A549 treated with AZD9567 at 1 μM for 4 hours (cell line): ENCODE results near the gene CMTM3. TPM values are rescaled to one million over a fixed set of nuclear protein-coding genes. Genes with fewer than 3 reads are reported as not detected.

Experiments
- total RNA-seq: library from RNA; stranded (reverse); fragments of 200-300 nt; extraction: Qiagen RNA extraction; gene quantifications from 5 replicates; pipeline ENCODE4 v1.2.3, GENCODE V29; 2022; ENCODE audit not compliant: insufficient read depth

Gene CMTM3, protein sequence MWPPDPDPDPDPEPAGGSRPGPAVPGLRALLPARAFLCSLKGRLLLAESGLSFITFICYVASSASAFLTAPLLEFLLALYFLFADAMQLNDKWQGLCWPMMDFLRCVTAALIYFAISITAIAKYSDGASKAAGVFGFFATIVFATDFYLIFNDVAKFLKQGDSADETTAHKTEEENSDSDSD
- 77.5 to 85.9 TPM (median 81.5 TPM) in 5 replicates for total RNA-seq

DNA sequence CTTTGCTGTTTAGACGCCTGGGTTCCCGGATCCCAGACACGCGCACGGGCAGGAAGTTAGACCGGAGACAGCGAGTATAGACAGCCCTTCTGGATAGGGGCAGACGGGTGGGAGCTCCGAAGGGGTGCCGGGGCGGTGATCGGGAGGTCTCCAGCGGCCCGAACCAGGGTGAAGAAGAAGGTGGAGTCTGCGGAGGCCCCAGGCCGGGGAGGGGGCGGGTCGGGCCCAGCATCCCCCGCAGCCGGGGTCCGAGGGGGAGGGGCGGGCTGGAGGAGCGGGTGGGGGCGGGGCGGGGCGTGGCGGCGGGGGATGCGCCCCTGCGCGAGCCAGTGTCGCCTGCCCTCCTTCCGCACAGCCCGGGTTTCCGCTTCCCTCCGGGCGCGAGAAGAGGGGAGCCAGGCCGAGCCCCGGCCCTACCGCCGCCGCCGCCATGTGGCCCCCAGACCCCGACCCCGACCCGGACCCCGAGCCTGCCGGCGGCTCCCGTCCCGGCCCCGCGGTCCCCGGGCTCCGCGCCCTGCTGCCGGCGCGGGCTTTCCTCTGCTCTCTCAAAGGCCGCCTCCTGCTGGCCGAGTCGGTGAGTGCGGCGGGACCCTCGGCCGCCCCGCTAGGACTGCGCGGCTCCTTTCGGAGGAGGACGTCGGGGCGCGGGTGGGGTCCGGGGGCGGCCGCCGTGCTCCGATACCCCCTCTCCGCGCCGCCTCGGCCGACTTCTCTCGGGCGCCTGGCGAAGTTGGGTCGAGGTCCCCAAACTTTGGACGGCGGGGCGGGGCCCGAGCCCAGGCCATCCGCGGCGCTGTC is at the start of gene CMTM3:
TSS of gene CMTM3 (plus strand) at position 329 of the 801 bp plus-strand sequence. CDS start at position 431, 102 bp downstream.

DNA sequence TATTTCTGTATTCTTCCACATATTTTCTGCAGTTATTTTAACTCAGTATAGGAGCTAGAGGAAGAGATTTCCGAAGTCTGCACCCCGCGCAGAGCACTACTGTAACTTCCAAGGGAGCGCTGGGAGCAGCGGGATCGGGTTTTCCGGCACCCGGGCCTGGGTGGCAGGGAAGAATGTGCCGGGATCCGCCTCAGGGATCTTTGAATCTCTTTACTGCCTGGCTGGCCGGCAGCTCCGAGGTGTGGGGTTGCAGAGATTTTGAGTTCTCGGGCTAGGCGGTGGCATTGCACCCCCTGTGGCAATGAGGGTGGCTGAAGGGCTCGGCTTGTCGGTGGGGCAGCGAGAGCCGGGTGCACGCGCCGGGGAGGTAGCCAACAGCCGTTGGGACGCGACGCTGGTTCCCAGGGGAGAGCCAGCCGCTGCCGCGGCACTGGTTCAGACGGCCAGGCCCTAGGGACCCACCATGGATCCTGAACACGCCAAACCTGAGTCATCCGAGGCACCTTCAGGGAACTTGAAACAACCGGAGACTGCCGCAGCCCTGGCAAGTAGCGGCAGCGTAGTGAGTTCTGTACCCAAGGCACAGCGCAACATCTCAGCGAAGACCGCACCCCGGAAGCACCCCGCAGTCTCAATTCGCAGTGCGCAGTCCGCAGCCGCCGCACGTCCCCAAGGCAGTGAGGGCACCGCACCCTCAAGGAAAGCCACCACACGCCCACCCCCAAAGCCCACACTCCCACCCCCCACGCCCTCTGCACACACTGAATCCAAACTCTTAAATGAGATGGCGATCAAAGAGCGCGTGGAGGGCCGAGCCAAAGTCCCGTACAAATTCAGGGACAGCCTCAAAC is 38.2 kb upstream of the CMTM3 start, which contains the start of gene CMTM1:
TSS of gene CMTM1 (plus strand) at position 389 of the 851 bp plus-strand sequence. CDS start at position 464, 75 bp downstream.

DNA sequence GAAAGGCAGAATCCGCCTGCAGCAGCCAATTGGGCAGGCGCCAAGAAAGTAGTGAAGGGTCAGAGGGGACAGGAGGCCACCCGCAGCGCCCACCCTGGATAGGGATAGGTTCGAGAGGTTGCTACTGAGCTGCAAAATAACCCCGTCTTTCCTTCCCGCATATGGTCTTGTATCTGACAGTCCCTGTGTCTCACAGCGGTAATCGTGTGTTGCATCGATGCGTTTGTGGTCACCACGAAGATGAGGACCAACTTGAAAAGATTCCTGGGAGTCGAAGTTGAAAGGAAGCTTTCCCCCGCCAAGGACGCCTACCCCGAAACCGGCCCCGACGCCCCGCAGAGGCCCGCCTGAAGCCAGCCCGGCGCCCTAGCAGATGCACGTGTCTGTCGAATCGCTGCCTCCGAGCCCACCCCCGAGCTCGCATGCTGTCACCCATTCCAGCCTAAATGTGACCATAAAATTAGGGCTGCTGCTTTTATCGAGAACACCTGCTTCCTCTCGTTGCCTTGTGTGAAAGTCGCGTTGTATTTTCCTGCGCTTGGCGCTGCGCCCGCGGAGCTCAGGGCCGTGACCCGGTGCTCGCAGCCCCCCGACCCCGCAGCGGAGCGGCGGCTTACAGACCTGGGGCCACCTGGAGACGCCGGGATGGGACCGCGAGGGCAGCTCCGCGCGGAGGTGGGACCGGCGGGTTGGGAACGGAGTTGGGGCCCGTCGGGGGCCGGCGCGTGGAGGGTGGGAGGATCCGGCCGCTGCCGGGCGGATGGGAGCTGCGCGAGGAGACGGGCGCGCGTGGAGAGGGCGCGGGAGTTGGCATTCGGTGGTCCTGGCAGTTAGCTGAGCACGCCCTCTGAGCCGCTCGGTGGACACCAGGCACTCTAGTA is 25.6 kb upstream of the CMTM3 start, which contains the start of gene CMTM2:
TSS of gene CMTM2 (plus strand) at position 813 of the 881 bp plus-strand sequence. CDS start 145 bp downstream, outside the sequence.

Other genes starting within 250 kb of the CMTM3 start
- gene CDH5, start 238.0 kb upstream of the CMTM3 start, total RNA-seq = 0.09 to 0.15 TPM (median 0.14 TPM) in 4 of 5 replicates, not detected in the other
- gene BEAN1, start 177.4 kb upstream of the CMTM3 start, total RNA-seq = 1.4 to 4.8 TPM (median 4.2 TPM) in 5 replicates
- gene TK2, start 54.6 kb upstream of the CMTM3 start, total RNA-seq = 16.2 to 29.0 TPM (median 16.9 TPM) in 5 replicates
- 54.6 to 71.3 TPM (median 64.6 TPM) in 5 replicates for gene CKLF, start 52.1 kb upstream of the CMTM3 start, total RNA-seq
- gene CMTM1, start 38.3 kb upstream of the CMTM3 start, total RNA-seq = 0.83 to 2.5 TPM (median 1.1 TPM) in 5 replicates
- gene CMTM2, start 25.2 kb upstream of the CMTM3 start, total RNA-seq = 0.17 TPM in 1 of 5 replicates, not detected in the others
- 24.1 to 39.8 TPM (median 37.2 TPM) in 5 replicates for gene CMTM4, start 92.0 kb downstream of the CMTM3 start, total RNA-seq
- gene DYNC1LI2, start 146.9 kb downstream of the CMTM3 start, total RNA-seq = 40.6 to 57.0 TPM (median 55.7 TPM) in 5 replicates
- 0.07 to 0.08 TPM in 2 of 5 replicates, not detected in the others for gene TERB1, start 196.9 kb downstream of the CMTM3 start, total RNA-seq
- gene NAE1, start 226.3 kb downstream of the CMTM3 start, total RNA-seq = 63.8 to 71.1 TPM (median 68.0 TPM) in 5 replicates
- not detected in 5 replicates for gene CA7, start 239.7 kb downstream of the CMTM3 start, total RNA-seq